ENCODE data around the gene CEP78.

The CEP78 gene

DNA sequence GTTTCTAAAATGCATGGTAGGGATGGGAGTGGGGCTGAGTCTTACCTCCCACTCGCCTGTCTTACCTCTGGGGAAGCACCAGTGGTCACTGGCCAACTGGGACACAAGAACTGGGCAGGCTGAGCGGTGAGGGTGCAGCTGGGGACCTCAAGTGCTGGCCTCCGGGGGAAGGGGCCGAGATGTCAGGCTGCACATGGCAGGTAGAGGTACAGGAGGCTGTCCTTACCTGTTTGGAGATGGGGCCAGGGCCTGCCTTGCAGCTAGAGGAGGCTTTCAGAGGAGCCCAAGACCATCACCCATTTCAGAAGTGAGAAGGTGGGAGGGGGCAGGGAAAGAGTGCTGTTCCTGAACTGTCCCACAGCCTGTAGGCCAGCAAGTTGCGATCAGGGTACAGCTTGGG, 75.2 kb downstream of the CEP78 start:
- TF ChIP-seq, protein P1, sequence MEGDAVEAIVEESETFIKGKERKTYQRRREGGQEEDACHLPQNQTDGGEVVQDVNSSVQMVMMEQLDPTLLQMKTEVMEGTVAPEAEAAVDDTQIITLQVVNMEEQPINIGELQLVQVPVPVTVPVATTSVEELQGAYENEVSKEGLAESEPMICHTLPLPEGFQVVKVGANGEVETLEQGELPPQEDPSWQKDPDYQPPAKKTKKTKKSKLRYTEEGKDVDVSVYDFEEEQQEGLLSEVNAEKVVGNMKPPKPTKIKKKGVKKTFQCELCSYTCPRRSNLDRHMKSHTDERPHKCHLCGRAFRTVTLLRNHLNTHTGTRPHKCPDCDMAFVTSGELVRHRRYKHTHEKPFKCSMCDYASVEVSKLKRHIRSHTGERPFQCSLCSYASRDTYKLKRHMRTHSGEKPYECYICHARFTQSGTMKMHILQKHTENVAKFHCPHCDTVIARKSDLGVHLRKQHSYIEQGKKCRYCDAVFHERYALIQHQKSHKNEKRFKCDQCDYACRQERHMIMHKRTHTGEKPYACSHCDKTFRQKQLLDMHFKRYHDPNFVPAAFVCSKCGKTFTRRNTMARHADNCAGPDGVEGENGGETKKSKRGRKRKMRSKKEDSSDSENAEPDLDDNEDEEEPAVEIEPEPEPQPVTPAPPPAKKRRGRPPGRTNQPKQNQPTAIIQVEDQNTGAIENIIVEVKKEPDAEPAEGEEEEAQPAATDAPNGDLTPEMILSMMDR (IDR thresholded peaks at IDR 0.05; ENCODE audit: extremely low read depth, insufficient read depth, missing control alignments): no peak
- DNase-seq (ENCODE audit: low spot score): no peak
- in situ Hi-C loops (cut with MboI; ENCODE audit: low pct_unique_long_range_greater_than_20kb, low sequenced_read_pairs, unreplicated experiment): no loop called here

DNA sequence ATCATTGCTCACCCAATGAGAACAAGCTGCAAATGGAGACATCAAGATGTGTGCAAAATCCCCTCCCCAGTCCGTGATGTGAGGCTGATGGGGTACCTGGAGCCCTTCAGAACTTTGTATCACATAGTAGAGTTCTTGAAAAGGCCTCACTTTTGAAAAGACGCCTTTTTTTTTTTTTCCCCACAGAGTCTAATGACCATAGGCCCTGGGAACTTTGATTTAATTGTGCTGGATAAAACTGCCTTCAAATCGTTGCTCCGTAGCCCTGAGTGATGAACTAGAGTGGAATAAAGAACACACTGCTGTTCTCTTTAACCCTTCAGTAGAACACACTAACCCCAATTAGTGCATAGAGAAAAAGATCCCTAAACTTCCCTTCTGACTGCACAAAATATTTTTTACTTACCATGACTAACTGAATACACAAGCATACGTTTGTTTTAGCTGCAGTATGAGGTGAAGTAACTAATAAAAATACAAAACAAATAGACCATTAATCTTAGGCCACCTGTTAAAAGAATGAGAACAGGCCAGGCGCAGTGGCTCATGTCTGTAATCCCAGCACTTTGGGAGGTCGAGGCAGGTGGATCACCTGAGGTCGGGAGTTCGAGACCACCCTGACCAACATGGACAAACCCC, 76.1 kb downstream of the CEP78 start:
- TF ChIP-seq, protein P1 (IDR thresholded peaks at IDR 0.05; ENCODE audit: extremely low read depth, insufficient read depth, missing control alignments): no peak
- in situ Hi-C loops (cut with MboI; ENCODE audit: low pct_unique_long_range_greater_than_20kb, low sequenced_read_pairs, unreplicated experiment): no loop called here
- DNase-seq (ENCODE audit: low spot score): no peak

DNA sequence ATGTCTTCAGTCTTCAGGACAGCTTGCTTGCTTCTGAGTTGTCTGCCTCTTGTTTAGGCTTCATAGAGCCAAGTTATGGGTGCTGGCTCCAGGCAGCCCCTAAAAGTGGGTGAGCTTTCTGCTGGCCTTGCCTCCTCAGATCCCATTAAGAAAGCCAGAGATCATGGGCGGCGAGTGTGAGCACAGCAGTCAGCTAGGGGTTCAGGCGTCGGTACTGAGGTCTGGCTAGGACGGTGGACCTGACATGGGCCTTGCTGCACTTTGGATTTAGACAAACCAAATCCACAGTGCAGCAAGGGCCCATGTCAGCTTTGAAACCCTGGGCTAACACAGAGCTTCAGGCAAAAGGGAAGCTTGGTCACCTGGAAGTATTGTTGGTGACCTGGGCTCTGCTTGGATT, 78.7 kb downstream of the CEP78 start:
- TF ChIP-seq, protein P1 (IDR thresholded peaks at IDR 0.05; ENCODE audit: extremely low read depth, insufficient read depth, missing control alignments): no peak
- in situ Hi-C loops (cut with MboI; ENCODE audit: low pct_unique_long_range_greater_than_20kb, low sequenced_read_pairs, unreplicated experiment): no loop called here
- DNase-seq (ENCODE audit: low spot score): no peak

DNA sequence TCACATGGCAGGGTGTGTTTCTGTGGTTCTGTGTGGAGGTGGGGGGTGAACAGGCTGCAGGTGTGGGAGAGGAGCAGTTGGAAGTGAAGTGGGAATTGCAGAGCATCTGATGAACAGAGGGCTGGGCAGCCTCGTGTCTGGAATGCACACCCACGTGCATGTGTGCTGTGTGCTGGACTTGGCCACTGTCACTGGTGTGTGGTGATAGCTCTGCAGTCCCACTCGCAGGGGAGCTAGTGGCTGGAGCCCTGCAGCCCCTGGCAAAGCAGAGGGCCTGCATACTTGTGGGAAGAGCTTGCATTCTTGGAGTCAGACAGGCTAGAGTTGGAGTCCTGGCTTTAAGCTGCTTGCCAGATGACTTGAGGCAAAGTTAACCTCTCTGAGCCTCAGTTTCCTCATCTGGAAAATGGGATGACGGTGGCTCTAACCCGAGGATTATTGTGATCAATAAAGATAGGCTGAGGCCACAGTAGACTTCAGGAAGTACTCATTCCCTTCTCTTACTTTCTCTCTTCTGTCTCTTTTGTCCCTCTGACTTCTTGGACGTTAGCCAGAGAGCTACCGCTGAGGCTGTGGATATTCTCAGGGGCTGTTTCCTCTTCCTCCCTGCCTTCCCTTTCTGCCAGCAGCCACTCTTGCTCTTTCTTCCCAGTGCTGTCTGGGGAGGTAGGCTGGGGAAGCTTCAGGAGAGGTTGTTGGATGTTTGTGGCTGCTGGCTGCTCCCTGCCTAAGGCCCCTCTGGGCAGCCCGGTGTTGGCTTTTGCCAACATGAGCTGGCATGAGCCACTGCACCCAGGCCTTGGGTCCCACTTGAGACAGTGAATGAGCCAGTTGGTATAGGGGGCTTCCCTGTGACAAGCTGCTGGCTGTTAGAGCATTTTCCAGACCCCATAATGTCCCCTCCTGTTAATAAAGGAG, 79.3 kb downstream of the CEP78 start:
- DNase-seq (ENCODE audit: low spot score): no peak
- in situ Hi-C loops (cut with MboI; ENCODE audit: low pct_unique_long_range_greater_than_20kb, low sequenced_read_pairs, unreplicated experiment): no loop called here
- TF ChIP-seq, protein P1 (IDR thresholded peaks at IDR 0.05; ENCODE audit: extremely low read depth, insufficient read depth, missing control alignments): no peak

DNA sequence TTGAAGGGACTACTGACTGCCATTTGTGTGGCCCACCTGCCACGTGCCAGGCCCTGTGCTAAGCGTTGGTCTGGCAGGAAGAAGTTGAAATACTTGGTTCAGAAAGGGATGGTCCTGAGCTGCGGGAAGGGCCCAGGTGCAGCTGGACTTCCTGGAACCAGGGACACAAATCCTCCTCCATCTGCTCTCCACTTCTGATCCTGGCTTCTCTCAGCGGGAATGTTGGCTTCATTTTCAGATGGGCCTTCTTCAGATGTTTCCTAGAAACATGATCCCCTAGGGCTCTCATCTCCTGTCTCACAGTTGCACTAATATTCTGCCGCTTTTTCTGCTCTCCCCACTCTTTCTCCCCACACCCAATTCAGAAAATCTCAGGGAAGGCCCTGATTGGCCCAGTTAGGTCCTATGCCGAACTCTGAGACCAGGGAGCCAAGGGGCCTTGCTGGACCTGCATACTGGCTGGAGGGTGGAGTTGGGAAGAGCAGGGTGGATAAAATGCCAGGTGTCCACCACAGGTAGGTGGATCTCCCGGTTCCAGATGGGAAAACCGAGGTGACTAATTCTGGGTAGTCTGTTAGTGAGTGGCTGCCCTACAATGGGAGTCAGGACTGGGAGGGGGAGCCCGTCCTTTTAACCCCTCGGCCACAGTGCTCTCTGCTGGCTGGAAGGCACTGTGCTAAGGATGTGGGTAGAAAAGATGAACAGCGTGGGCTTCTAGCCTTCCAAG, 80.5 kb downstream of the CEP78 start:
- no peak for DNase-seq (ENCODE audit: low spot score)
- in situ Hi-C loops (cut with MboI; ENCODE audit: low pct_unique_long_range_greater_than_20kb, low sequenced_read_pairs, unreplicated experiment): no loop called here
- TF ChIP-seq, protein P1 (IDR thresholded peaks at IDR 0.05; ENCODE audit: extremely low read depth, insufficient read depth, missing control alignments): no peak

DNA sequence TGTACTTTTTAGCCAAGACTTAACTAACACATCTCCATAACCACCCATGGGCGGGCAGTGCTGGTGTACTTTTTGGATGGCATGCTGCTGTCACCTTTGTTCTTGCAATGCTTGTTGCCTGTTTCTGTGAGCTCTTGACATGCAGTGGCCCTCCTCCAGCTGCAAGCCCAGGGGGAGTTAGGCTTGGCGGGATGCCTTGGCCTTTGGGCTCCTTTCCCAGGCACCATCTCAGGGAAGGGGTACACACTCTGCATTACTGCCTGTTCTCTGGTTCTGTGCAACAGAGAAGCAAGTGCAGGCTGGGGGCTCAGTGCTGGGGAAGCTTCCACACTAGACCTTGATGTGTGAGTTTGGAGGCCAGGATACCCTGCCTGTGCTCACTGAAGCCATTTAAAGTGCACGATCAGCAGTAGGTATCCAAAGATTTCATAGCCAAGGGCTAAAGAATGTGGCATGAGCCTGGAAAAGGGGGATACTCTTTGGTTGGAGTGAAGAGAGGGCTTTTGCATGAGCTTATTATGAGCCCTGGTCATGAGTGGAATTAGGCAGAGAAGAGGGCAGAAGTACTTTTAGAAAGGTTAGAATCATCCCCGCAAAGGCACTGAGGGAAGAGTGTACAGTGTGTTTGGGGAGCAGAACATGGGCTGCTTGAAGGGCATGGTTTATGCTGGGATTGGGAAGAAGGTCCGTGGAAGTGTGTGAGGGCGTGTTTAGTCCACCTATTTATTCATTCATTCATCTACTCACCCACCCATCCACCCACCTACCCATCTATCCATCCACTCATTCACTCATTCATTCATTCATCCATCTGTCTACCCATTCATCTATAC, 83.5 kb downstream of the CEP78 start:
- DNase-seq (ENCODE audit: low spot score): no peak
- TF ChIP-seq, protein P1 (IDR thresholded peaks at IDR 0.05; ENCODE audit: extremely low read depth, insufficient read depth, missing control alignments): no peak
- in situ Hi-C loops (cut with MboI; ENCODE audit: low pct_unique_long_range_greater_than_20kb, low sequenced_read_pairs, unreplicated experiment): no loop called here

Data from GM13977 (cell line).